Measurements from ENCODE around the gene ESR1. TPM values are rescaled to one million over a fixed set of nuclear protein-coding genes. Genes with fewer than 3 reads are reported as not detected.
A peak's percentile ranks its signal among the peaks of the same experiment; 100 is the strongest.

Gene ESR1
- polyA plus RNA-seq, 4 donors, result 0.13 to 0.55 TPM; not detected in 2

DNA sequence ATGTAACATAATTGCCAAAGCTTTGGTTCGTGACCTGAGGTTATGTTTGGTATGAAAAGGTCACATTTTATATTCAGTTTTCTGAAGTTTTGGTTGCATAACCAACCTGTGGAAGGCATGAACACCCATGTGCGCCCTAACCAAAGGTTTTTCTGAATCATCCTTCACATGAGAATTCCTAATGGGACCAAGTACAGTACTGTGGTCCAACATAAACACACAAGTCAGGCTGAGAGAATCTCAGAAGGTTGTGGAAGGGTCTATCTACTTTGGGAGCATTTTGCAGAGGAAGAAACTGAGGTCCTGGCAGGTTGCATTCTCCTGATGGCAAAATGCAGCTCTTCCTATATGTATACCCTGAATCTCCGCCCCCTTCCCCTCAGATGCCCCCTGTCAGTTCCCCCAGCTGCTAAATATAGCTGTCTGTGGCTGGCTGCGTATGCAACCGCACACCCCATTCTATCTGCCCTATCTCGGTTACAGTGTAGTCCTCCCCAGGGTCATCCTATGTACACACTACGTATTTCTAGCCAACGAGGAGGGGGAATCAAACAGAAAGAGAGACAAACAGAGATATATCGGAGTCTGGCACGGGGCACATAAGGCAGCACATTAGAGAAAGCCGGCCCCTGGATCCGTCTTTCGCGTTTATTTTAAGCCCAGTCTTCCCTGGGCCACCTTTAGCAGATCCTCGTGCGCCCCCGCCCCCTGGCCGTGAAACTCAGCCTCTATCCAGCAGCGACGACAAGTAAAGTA, 547 bp upstream of the ESR1 start:
- Histone ChIP-seq H3K4me1 (ENCODE audit: control insufficient read depth in 3 of 3, insufficient read depth in 2 of 3, low read depth in 1 of 3, low read length in 2 of 3) (peaks cover 0 to 2% (median 0%) of the 10 kb centered on the region in 3 donors), H3K4me3 (ENCODE audit: low read depth in 1 of 3, low read length in 3 of 3) (no peak overlapping the region), H3K9me3 (ENCODE audit: control insufficient read depth in 2 of 2, insufficient read depth in 1 of 2, low read depth in 1 of 2, low read length in 1 of 2) (no peaks in the 10 kb centered on the region), H3K36me3 (ENCODE audit: control insufficient read depth in 3 of 3, insufficient read depth in 2 of 3, low read depth in 1 of 3, low read length in 3 of 3) (no peaks in the 10 kb centered on the region), H3K27me3 (ENCODE audit: control insufficient read depth in 3 of 3, insufficient read depth in 3 of 3, low read length in 3 of 3) (peaks cover 7 to 53% (median 16%) of the 10 kb centered on the region in 3 donors), H3K27ac (ENCODE audit: low read depth in 1 of 3, low read length in 2 of 3) (no peak overlapping the region)
- FAIRE-seq, result no peak
- peak in 1 of 2 donors; percentile 1 for DNase-seq
- 14 to 21% (median 14%) methylated on average over 20 of the region's 20 CpGs for WGBS, 3 donors

DNA sequence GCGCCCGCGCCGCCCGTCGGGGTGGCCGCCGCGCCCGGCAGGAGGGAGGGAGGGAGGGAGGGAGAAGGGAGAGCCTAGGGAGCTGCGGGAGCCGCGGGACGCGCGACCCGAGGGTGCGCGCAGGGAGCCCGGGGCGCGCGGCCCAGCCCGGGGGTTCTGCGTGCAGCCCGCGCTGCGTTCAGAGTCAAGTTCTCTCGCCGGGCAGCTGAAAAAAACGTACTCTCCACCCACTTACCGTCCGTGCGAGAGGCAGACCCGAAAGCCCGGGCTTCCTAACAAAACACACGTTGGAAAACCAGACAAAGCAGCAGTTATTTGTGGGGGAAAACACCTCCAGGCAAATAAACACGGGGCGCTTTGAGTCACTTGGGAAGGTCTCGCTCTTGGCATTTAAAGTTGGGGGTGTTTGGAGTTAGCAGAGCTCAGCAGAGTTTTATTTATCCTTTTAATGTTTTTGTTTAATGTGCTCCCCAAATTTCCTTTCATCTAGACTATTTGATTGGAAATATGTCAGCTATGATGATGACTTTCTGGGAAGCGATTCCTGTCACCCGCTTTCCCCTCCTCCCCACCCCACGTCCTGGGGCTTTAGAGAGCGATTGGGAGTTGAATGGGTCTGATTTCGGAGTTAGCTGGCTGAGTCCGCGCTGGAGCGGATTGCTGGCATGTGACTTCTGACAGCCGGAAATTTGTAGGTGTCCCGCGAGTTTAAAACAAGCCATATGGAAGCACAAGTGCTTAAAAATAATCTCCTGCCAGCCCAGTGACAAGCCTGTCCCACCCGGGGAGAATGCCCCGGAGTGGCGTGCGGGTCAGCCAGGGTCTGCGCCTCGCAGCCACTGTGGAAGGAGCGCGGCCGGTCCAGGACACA, 1.1 kb downstream of the ESR1 start:
- no peak overlapping the region for H3K27ac ChIP-seq (ENCODE audit: low read depth in 1 of 3, low read length in 2 of 3)
- no peak for FAIRE-seq
- H3K36me3 ChIP-seq (ENCODE audit: control insufficient read depth in 3 of 3, insufficient read depth in 2 of 3, low read depth in 1 of 3, low read length in 3 of 3), result no peaks in the 10 kb centered on the region
- WGBS, 3 donors, result 10 to 12% (median 12%) methylated on average over 50 to 60 of the region's 60 CpGs
- peaks cover 0 to 2% (median 0%) of the 10 kb centered on the region in 3 donors for H3K4me1 ChIP-seq (ENCODE audit: control insufficient read depth in 3 of 3, insufficient read depth in 2 of 3, low read depth in 1 of 3, low read length in 2 of 3)
- no peaks in the 10 kb centered on the region for H3K9me3 ChIP-seq (ENCODE audit: control insufficient read depth in 2 of 2, insufficient read depth in 1 of 2, low read depth in 1 of 2, low read length in 1 of 2)
- H3K27me3 ChIP-seq (ENCODE audit: control insufficient read depth in 3 of 3, insufficient read depth in 3 of 3, low read length in 3 of 3), result peaks cover 7 to 48% (median 13%) of the 10 kb centered on the region in 3 donors
- peak in 1 of 2 donors; percentile 3 for DNase-seq
- H3K4me3 ChIP-seq (ENCODE audit: low read depth in 1 of 3, low read length in 3 of 3), result peak overlapping the region in 2 of 3 donors; percentile 5 to 13

DNA sequence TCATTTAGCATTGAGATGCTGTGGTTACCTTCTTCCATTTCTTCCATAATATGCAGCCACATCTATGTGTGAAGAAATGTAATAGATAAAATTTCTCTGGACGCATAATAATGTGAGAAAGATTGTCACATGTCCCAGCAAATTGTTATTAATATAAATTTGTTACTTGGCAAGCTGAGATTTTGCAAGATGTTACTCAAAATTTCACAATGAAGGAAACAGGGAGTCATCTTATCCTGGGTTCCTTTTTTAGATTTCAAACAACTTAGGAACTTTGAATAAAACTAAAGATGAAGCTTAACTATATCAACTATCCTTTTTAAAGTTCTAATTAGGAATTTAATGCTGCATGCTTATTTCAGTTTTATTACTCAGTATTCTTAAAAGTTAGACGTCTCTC, 3.6 kb downstream of the ESR1 start:
- H3K9me3 ChIP-seq (ENCODE audit: control insufficient read depth in 2 of 2, insufficient read depth in 1 of 2, low read depth in 1 of 2, low read length in 1 of 2), result no peaks in the 10 kb centered on the region
- DNase-seq (no peak), FAIRE-seq (no peak)
- no peak overlapping the region for H3K4me3 ChIP-seq (ENCODE audit: low read depth in 1 of 3, low read length in 3 of 3)
- H3K36me3 ChIP-seq (ENCODE audit: control insufficient read depth in 3 of 3, insufficient read depth in 2 of 3, low read depth in 1 of 3, low read length in 3 of 3), result no peaks in the 10 kb centered on the region
- H3K27me3 ChIP-seq (ENCODE audit: control insufficient read depth in 3 of 3, insufficient read depth in 3 of 3, low read length in 3 of 3), result peaks cover 7 to 37% (median 15%) of the 10 kb centered on the region in 3 donors
- WGBS, 3 donors, result 58 to 79% (median 74%) methylated on average over 2 of the region's 2 CpGs
- no peak overlapping the region for H3K27ac ChIP-seq (ENCODE audit: low read depth in 1 of 3, low read length in 2 of 3)
- H3K4me1 ChIP-seq (ENCODE audit: control insufficient read depth in 3 of 3, insufficient read depth in 2 of 3, low read depth in 1 of 3, low read length in 2 of 3), result peaks cover 0 to 2% (median 0%) of the 10 kb centered on the region in 3 donors

DNA sequence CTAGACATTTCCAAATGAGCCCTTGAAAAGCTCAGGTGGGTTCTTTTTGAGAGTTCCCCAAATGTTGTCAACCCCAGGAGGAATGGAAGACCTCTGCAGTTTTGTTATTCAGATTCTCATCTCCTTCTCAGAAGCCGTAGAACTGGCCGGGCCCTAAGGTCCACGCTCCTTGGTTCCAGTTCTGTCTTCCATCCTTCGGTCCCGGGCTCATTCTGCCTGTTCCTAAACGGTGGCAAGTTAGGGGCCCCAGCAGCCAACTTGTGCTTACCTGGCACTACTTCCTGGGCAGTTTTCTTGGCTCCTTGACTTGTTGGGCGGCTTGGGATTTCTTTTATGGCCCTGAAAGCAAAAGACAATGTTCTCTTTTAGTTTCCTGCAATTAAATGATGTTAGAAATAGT, 6.4 kb downstream of the ESR1 start:
- H3K36me3 ChIP-seq (ENCODE audit: control insufficient read depth in 3 of 3, insufficient read depth in 2 of 3, low read depth in 1 of 3, low read length in 3 of 3), result no peaks in the 10 kb centered on the region
- no peaks in the 10 kb centered on the region for H3K4me1 ChIP-seq (ENCODE audit: control insufficient read depth in 3 of 3, insufficient read depth in 2 of 3, low read depth in 1 of 3, low read length in 2 of 3)
- H3K27me3 ChIP-seq (ENCODE audit: control insufficient read depth in 3 of 3, insufficient read depth in 3 of 3, low read length in 3 of 3), result peaks cover 0 to 15% (median 4%) of the 10 kb centered on the region in 3 donors
- no peak for DNase-seq
- no peaks in the 10 kb centered on the region for H3K9me3 ChIP-seq (ENCODE audit: control insufficient read depth in 2 of 2, insufficient read depth in 1 of 2, low read depth in 1 of 2, low read length in 1 of 2)
- no peak overlapping the region for H3K27ac ChIP-seq (ENCODE audit: low read depth in 1 of 3, low read length in 2 of 3)
- FAIRE-seq, result no peak
- 79 to 85% (median 79%) methylated on average over 7 of the region's 7 CpGs for WGBS, 3 donors
- H3K4me3 ChIP-seq (ENCODE audit: low read depth in 1 of 3, low read length in 3 of 3), result no peak overlapping the region

DNA sequence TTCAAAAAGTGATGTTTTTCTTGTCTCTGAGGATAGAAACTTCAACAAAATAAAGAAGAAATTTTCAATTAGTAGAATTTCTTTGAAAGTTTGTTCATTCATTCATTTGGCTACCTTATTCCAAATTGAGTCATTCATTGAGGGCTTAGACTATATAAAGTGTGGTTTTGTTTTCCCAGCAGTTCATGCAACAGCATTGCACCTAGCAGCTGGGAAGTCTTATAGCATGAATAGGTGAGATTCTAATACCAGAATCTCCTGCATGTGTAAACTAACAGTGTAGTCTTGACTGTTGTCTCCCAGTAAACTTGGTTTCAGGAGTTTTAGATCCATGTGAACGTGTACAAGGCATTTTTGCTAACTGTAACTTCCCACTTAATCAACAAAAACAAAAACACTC, 7.1 kb downstream of the ESR1 start:
- H3K4me1 ChIP-seq (ENCODE audit: control insufficient read depth in 3 of 3, insufficient read depth in 2 of 3, low read depth in 1 of 3, low read length in 2 of 3), result no peaks in the 10 kb centered on the region
- WGBS, 3 donors, result 6 to 37% (median 9%) methylated on average over 1 of the region's 1 CpG
- H3K27ac ChIP-seq (ENCODE audit: low read depth in 1 of 3, low read length in 2 of 3), result no peak overlapping the region
- H3K4me3 ChIP-seq (ENCODE audit: low read depth in 1 of 3, low read length in 3 of 3), result no peak overlapping the region
- H3K27me3 ChIP-seq (ENCODE audit: control insufficient read depth in 3 of 3, insufficient read depth in 3 of 3, low read length in 3 of 3), result peaks cover 0 to 7% (median 2%) of the 10 kb centered on the region in 3 donors
- no peaks in the 10 kb centered on the region for H3K36me3 ChIP-seq (ENCODE audit: control insufficient read depth in 3 of 3, insufficient read depth in 2 of 3, low read depth in 1 of 3, low read length in 3 of 3)
- no peaks in the 10 kb centered on the region for H3K9me3 ChIP-seq (ENCODE audit: control insufficient read depth in 2 of 2, insufficient read depth in 1 of 2, low read depth in 1 of 2, low read length in 1 of 2)
- DNase-seq (no peak), FAIRE-seq (no peak)

DNA sequence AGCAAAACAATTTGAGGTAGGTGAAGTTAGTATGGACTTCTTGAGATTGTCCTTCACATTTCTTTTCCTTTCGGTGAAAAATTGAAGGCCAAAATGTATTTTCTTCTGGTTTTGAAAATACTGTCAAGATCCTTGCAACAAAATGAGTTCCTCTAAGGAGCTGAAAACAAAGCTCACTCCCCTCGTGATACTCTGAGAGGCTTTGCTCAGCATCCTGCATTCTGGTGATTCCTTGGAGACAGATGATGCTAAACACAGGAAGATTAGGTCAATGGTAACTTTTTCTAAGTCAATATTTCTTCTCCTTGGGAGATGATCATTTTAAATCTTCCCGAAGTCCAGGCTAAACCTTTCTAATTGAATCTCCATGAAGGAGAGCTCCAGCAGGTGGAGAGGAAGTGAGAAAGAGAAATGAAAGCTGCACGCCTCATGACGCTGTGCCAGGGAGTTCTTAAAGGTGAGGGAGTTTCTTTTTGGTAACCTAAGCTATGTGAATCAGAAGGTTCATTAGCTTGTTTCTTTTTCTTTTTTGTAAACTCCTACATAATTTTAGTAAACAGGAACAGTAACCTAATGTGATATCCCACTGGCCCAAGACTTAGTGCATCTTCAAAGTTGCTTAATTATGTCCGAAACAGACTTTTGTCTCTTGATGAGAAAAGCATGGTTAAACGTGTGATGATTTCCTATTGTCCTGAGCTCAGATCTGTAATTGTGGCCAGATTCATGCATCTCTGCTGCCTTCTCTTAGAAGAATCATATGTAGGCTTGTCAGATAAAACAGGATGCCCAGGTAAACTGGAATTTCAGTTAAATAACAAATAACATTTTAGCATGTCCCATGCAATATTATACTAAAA, 15.0 kb downstream of the ESR1 start:
- 60 to 67% (median 60%) methylated on average over 7 of the region's 7 CpGs for WGBS, 3 donors
- no peak for DNase-seq

DNA sequence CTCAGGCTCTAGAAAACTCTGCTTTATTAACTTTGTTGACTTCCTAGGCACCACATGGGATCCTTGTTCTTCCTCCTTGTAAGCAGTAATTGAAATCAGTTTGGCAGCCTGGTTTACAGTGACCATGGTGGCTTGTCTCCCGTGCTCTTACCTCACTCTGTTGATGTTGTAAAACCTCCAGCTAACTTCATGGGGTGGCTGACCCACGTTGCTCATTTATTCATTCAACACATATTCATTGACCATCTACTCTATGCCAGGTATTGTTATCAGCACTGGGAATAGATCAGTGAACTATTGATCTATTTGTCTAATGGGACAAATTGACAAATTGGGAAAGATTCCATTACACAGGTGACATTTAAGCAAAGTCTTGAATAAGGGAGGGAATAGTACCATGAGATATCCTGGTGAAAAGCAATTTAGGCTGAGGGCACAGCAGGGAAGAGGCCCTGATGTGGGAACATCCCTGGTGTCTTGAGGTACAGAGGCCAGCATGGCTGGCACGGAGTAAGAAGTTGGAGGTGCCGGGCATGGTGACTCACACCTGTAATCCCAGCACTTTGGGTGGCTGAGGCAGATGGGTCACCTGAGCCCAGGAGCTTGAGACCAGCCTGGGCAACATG, 19.1 kb downstream of the ESR1 start:
- WGBS, 3 donors, result 75 to 81% (median 78%) methylated on average over 4 of the region's 4 CpGs

More for the DNA sequence above, 15.0 kb downstream of the ESR1 start:
- FAIRE-seq, result no peak
- no peak overlapping the region for H3K4me3 ChIP-seq (ENCODE audit: low read depth in 1 of 3, low read length in 3 of 3)
- H3K4me1 ChIP-seq (ENCODE audit: control insufficient read depth in 3 of 3, insufficient read depth in 2 of 3, low read depth in 1 of 3, low read length in 2 of 3), result no peaks in the 10 kb centered on the region
- H3K27me3 ChIP-seq (ENCODE audit: control insufficient read depth in 3 of 3, insufficient read depth in 3 of 3, low read length in 3 of 3), result no peaks in the 10 kb centered on the region
- no peaks in the 10 kb centered on the region for H3K36me3 ChIP-seq (ENCODE audit: control insufficient read depth in 3 of 3, insufficient read depth in 2 of 3, low read depth in 1 of 3, low read length in 3 of 3)
- no peaks in the 10 kb centered on the region for H3K9me3 ChIP-seq (ENCODE audit: control insufficient read depth in 2 of 2, insufficient read depth in 1 of 2, low read depth in 1 of 2, low read length in 1 of 2)
- H3K27ac ChIP-seq (ENCODE audit: low read depth in 1 of 3, low read length in 2 of 3), result peak overlapping the region in 1 of 3 donors; percentile 11

More for the DNA sequence above, 19.1 kb downstream of the ESR1 start:
- no peak overlapping the region for H3K4me3 ChIP-seq (ENCODE audit: low read depth in 1 of 3, low read length in 3 of 3)
- DNase-seq (no peak), FAIRE-seq (no peak)
- no peaks in the 10 kb centered on the region for H3K36me3 ChIP-seq (ENCODE audit: control insufficient read depth in 3 of 3, insufficient read depth in 2 of 3, low read depth in 1 of 3, low read length in 3 of 3)
- no peaks in the 10 kb centered on the region for H3K4me1 ChIP-seq (ENCODE audit: control insufficient read depth in 3 of 3, insufficient read depth in 2 of 3, low read depth in 1 of 3, low read length in 2 of 3)
- H3K9me3 ChIP-seq (ENCODE audit: control insufficient read depth in 2 of 2, insufficient read depth in 1 of 2, low read depth in 1 of 2, low read length in 1 of 2), result no peaks in the 10 kb centered on the region
- H3K27me3 ChIP-seq (ENCODE audit: control insufficient read depth in 3 of 3, insufficient read depth in 3 of 3, low read length in 3 of 3), result no peaks in the 10 kb centered on the region
- H3K27ac ChIP-seq (ENCODE audit: low read depth in 1 of 3, low read length in 2 of 3), result no peak overlapping the region
